Esophagus muscularis mucosa (tissue), 3 donors: ENCODE results near the gene DELE1.

Experiments used
- CTCF ChIP-seq, 3 experiments: fragments of 200-600 bp in 2 of 3; fragments of 450-650 bp in 1 of 3; sonication (generic) in 2 of 3; IDR thresholded peaks; one replicate each; pipeline ENCODE4 v1.5.1; 2017 to 2019; ENCODE audit warnings: antibody characterized with exemption in 3 of 3, mild to moderate bottlenecking in 2 of 3, moderate library complexity in 1 of 3
- POLR2A ChIP-seq: fragments of 450-650 bp; IDR thresholded peaks from one replicate; pipeline ENCODE4 v1.6.1; 2017; ENCODE audit warnings: antibody characterized with exemption, moderate library complexity, mild to moderate bottlenecking, low read depth

- no peak for TF ChIP-seq POLR2A
- no peak for TF ChIP-seq CTCF (IDR thresholded peaks at IDR 0.05)
Measured at GRCh38 chr5:141952020-141952419, 28.3 kb downstream of the DELE1 start.
